GM12875 (cell line): ENCODE measurements around the gene CT83.

ENCODE experiments used
- H3K4me3 ChIP-seq: one replicate; pipeline ENCODE4 v1.5.1; 2011; ENCODE audit warnings: low read depth, low read length, control low read depth
- CTCF ChIP-seq: IDR thresholded peaks from 2 replicates; pipeline ENCODE4 v1.5.1; 2011; ENCODE audit warnings: low read depth, mild to moderate bottlenecking, control low read depth, inconsistent platforms, low read length, moderate library complexity, borderline replicate concordance; ENCODE audit not compliant: insufficient read depth

The CT83 gene

GRCh38 chrX:116462822-116463221 lies at the start of gene CT83:
Gene CT83 (minus strand): TSS chrX:116462976. CDS start chrX:116462856, 120 bp downstream.
- H3K4me3 ChIP-seq, result no peak within 1 kb of the TSS
- TF ChIP-seq CTCF, result no peak

- no peak overlapping the region for H3K4me3 ChIP-seq
- no peak for TF ChIP-seq CTCF
These were observed 37.0 kb upstream of the CT83 start for GRCh38 chrX:116499780-116500179.

- H3K4me3 ChIP-seq, result no peak overlapping the region
These were observed 30.5 kb upstream of the CT83 start for GRCh38 chrX:116493271-116493670.

GRCh38 chrX:116490104-116490503 lies 27.3 kb upstream of the CT83 start:
- no peak overlapping the region for H3K4me3 ChIP-seq
- TF ChIP-seq CTCF, result no peak

More at GRCh38 chrX:116493271-116493670, 30.5 kb upstream of the CT83 start:
- no peak for TF ChIP-seq CTCF

GRCh38 chrX:116480059-116480458 lies 17.3 kb upstream of the CT83 start:
- TF ChIP-seq CTCF, result no peak
- no peak overlapping the region for H3K4me3 ChIP-seq

GRCh38 chrX:116449156-116449555 lies 13.6 kb downstream of the CT83 start:
- no peak for TF ChIP-seq CTCF
- no peak overlapping the region for H3K4me3 ChIP-seq

GRCh38 chrX:116436358-116436816 lies 26.4 kb downstream of the CT83 start, which contains the start of gene SLC6A14:
Gene SLC6A14 (plus strand): TSS chrX:116436606. CDS start chrX:116436710, 104 bp downstream.
- no peak for TF ChIP-seq CTCF
- H3K4me3 ChIP-seq, result no peak within 1 kb of the TSS
